Body of pancreas (tissue), 4 donors: Measurements from ENCODE around the gene PDIA4. TPM values are rescaled to one million over a fixed set of nuclear protein-coding genes. Genes with fewer than 3 reads are reported as not detected.
"Not testable (repeated sequence)": the region's sequence is repeated elsewhere in the genome, so short reads cannot be mapped to it uniquely, and the experiment has no call there.

Source experiments
- ATAC-seq: fragments of 150-250 bp; one replicate; pipeline ENCODE4 v1.9.1; 2016
- DNase-seq, 4 donors: peaks; one replicate each; pipeline ENCODE4 v3.0.0-alpha.2; 2019
- H3K27ac ChIP-seq, 4 donors: fragments of 200-600 bp; sonication (generic); 1 replicate in 3 of 4; 2 replicates in 1 of 4; pipeline versions ENCODE4 v1.5.1 to v1.6.1; 2016 to 2019; ENCODE audit warnings: mild to moderate bottlenecking in 1 of 4, mixed read lengths in 1 of 4, moderate library complexity in 1 of 4
- H3K27me3 ChIP-seq, 2 donors: fragments of 200-600 bp; sonication (generic); one replicate each; pipeline ENCODE4 v1.6.0; 2016; ENCODE audit warnings: mild to moderate bottlenecking in 1 of 2
- H3K36me3 ChIP-seq, 2 donors: fragments of 200-600 bp; sonication (generic); replicated peaks in 1 of 2; 2 replicates each; pipeline ENCODE4 v1.5.1; 2016; ENCODE audit warnings: low read depth in 2 of 2; ENCODE audit not compliant: insufficient read depth in 1 of 2
- H3K4me1 ChIP-seq: fragments of 200-600 bp; sonication (generic); one replicate; pipeline ENCODE4 v1.6.0; 2016
- H3K4me3 ChIP-seq, 2 donors: fragments of 200-600 bp; sonication (generic); 1 replicate in 1 of 2; 2 replicates in 1 of 2; pipeline ENCODE4 v1.5.1; 2016 to 2019
- H3K9me3 ChIP-seq, 3 donors: fragments of 200-600 bp; sonication (generic); 1 replicate in 2 of 3; 2 replicates in 1 of 3; pipeline ENCODE4 v1.5.1; 2016
- POLR2A ChIP-seq, 3 donors: fragments of 450-650 bp; IDR thresholded peaks; one replicate each; pipeline ENCODE4 v1.6.1; 2016; ENCODE audit warnings: antibody characterized with exemption in 3 of 3, mild to moderate bottlenecking in 2 of 3
- WGBS, 2 donors: methylation state at CpG; one replicate each; pipeline ENCODE4 v1.1.5; 2017; 5-methylcytosine and 5-hydroxymethylcytosine counted together
- intact Hi-C: fragments of 100-400 bp; cut with DNase I; formaldehyde crosslinking; loops from one replicate; pipeline ENCODE4 v1.15.1; 2023
- total RNA-seq, 2 donors: library from RNA; depleted of rRNA; stranded (reverse); fragments of >200 nt; gene quantifications; one replicate each; pipeline ENCODE4 v1.1.0, GENCODE V29; 2016
- TF ChIP-seq, protein P1 (sequence below), 7 experiments: fragments of 450-650 bp in 4 of 7; fragments of 200-600 bp in 3 of 7; sonication (generic) in 3 of 7; IDR thresholded peaks; one replicate each; pipeline ENCODE4 v1.5.1; 2016 to 2019; ENCODE audit warnings: antibody characterized with exemption in 7 of 7

Gene PDIA4
- total RNA-seq, 2 donors from 2014 or later = 80.4 to 140 TPM

DNA sequence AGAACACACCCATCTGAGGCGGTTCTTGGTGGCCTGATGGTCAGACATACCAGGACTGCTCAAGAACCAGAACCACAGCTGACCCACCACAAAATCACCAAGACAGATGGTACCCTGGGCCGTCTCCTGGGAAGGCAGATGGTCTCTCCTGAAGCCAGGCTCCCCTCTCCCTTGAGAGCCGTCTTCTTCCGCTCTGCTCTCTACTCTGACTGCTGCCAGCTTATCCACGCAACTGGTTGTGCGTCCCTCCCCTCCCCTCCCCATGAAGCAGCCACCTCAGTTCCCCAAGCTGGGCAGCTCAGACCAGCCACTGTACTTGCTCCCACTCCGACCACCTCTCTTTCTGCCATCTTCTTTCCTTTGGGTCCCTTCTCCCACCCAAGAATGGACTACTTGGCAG is 14.0 kb downstream of the PDIA4 start:
- intact Hi-C loops = no loop called here
- Histone ChIP-seq H3K36me3 (peaks cover 29 to 54% of the 10 kb centered on the region in 2 donors), H3K4me3 (no peak overlapping the region), H3K27me3 (no peaks in the 10 kb centered on the region), H3K9me3 (no peaks in the 10 kb centered on the region), H3K4me1 (no peaks in the 10 kb centered on the region), H3K27ac (no peak overlapping the region)
- no peak for DNase-seq
- TF ChIP-seq POLR2A (IDR thresholded peaks at IDR 0.05) = no peak
- TF ChIP-seq, protein P1, sequence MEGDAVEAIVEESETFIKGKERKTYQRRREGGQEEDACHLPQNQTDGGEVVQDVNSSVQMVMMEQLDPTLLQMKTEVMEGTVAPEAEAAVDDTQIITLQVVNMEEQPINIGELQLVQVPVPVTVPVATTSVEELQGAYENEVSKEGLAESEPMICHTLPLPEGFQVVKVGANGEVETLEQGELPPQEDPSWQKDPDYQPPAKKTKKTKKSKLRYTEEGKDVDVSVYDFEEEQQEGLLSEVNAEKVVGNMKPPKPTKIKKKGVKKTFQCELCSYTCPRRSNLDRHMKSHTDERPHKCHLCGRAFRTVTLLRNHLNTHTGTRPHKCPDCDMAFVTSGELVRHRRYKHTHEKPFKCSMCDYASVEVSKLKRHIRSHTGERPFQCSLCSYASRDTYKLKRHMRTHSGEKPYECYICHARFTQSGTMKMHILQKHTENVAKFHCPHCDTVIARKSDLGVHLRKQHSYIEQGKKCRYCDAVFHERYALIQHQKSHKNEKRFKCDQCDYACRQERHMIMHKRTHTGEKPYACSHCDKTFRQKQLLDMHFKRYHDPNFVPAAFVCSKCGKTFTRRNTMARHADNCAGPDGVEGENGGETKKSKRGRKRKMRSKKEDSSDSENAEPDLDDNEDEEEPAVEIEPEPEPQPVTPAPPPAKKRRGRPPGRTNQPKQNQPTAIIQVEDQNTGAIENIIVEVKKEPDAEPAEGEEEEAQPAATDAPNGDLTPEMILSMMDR (IDR thresholded peaks at IDR 0.05) = no peak
- WGBS, 2 donors = 90 to 98% methylated on average over 5 to 7 of the region's 7 CpGs
- no peak for ATAC-seq

DNA sequence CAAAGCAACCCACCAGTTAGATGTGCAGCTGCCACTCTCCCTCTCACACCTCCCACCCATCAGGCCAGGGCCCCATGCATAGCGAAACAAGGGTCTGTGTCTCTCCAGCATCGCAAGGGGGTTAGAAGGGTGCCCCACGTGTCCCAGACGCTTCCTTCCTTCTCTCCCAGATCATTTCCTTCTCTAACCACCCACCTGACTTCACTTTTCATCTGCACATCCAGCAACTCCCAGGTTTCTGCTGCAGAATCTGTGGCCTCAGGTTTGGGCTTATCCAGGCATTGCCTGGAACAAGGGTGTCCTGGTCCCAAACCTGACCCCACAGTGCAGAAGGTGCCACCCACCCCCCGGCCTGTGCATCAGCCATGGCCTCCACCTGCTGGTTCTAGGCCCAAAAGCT is 14.4 kb downstream of the PDIA4 start:
- TF ChIP-seq, protein P1 (IDR thresholded peaks at IDR 0.05) = no peak
- TF ChIP-seq POLR2A (IDR thresholded peaks at IDR 0.05) = no peak
- no peak overlapping the region for H3K27ac ChIP-seq
- H3K4me1 ChIP-seq = no peaks in the 10 kb centered on the region
- peaks cover 29 to 50% of the 10 kb centered on the region in 2 donors for H3K36me3 ChIP-seq
- no peak for DNase-seq
- H3K27me3 ChIP-seq = no peaks in the 10 kb centered on the region
- intact Hi-C loops = no loop called here
- no peak overlapping the region for H3K4me3 ChIP-seq
- 88% methylated on average over 4 to 5 of the region's 5 CpGs for WGBS, 2 donors
- no peak for ATAC-seq
- H3K9me3 ChIP-seq = no peaks in the 10 kb centered on the region

DNA sequence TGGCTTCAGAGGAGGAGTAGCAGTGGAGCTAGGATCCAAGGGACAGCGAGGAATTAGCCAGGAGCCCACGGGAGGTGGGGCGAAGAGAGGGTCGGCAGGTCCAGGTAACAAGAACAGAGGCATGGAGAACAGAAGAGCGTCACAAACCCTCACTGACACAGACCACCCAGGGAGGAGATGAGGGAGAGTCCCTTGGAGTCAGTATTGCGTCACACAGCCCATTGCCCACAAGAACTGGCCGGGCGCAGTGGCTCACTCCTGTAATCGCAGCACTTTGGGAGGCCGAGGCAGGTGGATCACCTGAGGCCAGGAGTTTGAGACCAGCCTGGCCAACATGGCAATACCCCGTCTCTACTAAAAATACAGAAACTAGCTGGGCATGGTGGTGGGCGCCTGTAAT is 15.6 kb downstream of the PDIA4 start:
- 81 to 97% methylated on average over 10 to 12 of the region's 12 CpGs for WGBS, 2 donors
- H3K27me3 ChIP-seq, H3K27ac ChIP-seq, H3K9me3 ChIP-seq, intact Hi-C loops, ATAC-seq, H3K4me3 ChIP-seq, DNase-seq, H3K4me1 ChIP-seq: not testable (repeated sequence)
- H3K36me3 ChIP-seq = peaks cover 32 to 58% of the 10 kb centered on the region in 2 donors

DNA sequence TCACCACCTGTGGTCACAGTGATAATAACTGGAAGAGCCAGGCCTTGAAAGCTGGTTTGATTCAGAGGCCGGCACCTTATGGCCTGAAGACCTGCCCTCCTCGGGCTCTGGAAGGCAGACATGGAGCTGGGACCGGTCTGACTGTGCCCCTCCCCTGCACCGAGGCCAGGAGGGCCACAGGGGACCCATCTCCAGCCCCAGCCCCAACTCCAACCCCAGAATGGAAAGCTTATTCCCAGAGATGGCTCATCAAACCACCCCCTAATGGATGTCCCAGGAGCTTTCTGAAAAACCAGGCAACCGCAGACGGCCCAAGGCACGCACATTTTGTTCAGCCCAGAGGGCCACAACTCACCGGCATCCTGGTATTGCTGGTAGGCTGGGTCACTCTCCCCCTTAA is 16.8 kb downstream of the PDIA4 start:
- H3K36me3 ChIP-seq = peaks cover 39 to 61% of the 10 kb centered on the region in 2 donors
- H3K27ac ChIP-seq = no peak overlapping the region
- H3K4me1 ChIP-seq = no peaks in the 10 kb centered on the region
- DNase-seq (no peak), ATAC-seq (no peak)
- no peaks in the 10 kb centered on the region for H3K9me3 ChIP-seq
- no peak overlapping the region for H3K4me3 ChIP-seq
- no peaks in the 10 kb centered on the region for H3K27me3 ChIP-seq
- TF ChIP-seq, protein P1 (IDR thresholded peaks at IDR 0.05) = no peak
- TF ChIP-seq POLR2A (IDR thresholded peaks at IDR 0.05) = no peak
- intact Hi-C loops = no loop called here
- WGBS, 2 donors = 94 to 100% methylated on average over 1 to 8 of the region's 8 CpGs

DNA sequence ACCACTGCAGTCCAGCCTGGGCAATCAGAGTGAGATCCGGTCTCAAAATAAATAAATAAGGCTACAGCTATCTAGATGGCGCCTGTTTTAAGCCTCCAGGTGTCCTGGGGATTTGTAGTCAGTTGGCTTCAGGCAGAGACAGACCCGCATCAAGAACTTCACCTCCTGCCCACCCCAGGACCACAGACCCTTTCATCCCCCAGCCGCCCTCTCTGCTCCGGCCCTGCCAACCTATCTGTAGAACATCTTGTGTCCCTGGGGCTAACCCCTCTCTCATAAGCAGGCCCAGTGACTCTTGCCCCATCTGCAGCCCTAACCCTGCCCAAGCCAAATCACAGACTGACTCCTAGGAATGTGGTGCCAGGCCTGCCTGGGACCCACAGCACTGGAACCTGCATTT is 17.9 kb downstream of the PDIA4 start:
- Histone ChIP-seq H3K27me3 (no peaks in the 10 kb centered on the region), H3K27ac (no peak overlapping the region), H3K4me3 (no peak overlapping the region), H3K9me3 (no peaks in the 10 kb centered on the region), H3K36me3 (peaks cover 35 to 61% of the 10 kb centered on the region in 2 donors), H3K4me1 (no peaks in the 10 kb centered on the region)
- intact Hi-C loops = no loop called here
- no peak for TF ChIP-seq POLR2A (IDR thresholded peaks at IDR 0.05)
- TF ChIP-seq, protein P1 (IDR thresholded peaks at IDR 0.05) = no peak
- ATAC-seq = no peak
- WGBS, 2 donors = 84 to 89% methylated on average over 5 of the region's 5 CpGs
- DNase-seq = no peak
